Colonic mucosa (tissue), 4 donors: Measurements from ENCODE around the gene ADCY4. TPM values are rescaled to one million over a fixed set of nuclear protein-coding genes. Genes with fewer than 3 reads are reported as not detected.

Source experiments
- DNase-seq: peaks from one replicate; pipeline ENCODE4 v3.0.0-alpha.2; 2020
- H3K27ac ChIP-seq: fragments of 200-600 bp; one replicate; pipeline ENCODE4 v1.8.0; 2021
- H3K27me3 ChIP-seq: fragments of 200-600 bp; one replicate; pipeline ENCODE4 v1.8.0; 2021
- H3K36me3 ChIP-seq: fragments of 200-600 bp; one replicate; pipeline ENCODE4 v1.8.0; 2021
- H3K4me1 ChIP-seq: fragments of 200-600 bp; one replicate; pipeline ENCODE4 v1.8.0; 2021; ENCODE audit warnings: mild to moderate bottlenecking
- H3K4me3 ChIP-seq: fragments of 200-600 bp; one replicate; pipeline ENCODE4 v1.8.0; 2021
- H3K9ac ChIP-seq, 2 donors: one replicate each; pipeline ENCODE4 v1.7.0; 2013; ENCODE audit warnings: control low read depth in 2 of 2, low read depth in 2 of 2, low read length in 2 of 2
- H3K9me3 ChIP-seq: fragments of 200-600 bp; one replicate; pipeline ENCODE4 v1.8.0; 2021
- CTCF ChIP-seq: fragments of 200-600 bp; IDR thresholded peaks from one replicate; pipeline ENCODE4 v1.8.0; 2022; ENCODE audit warnings: antibody characterized with exemption, mild to moderate bottlenecking
- intact Hi-C: fragments of 100-400 bp; cut with DNase I; formaldehyde crosslinking; loops from one replicate; pipeline ENCODE4 v1.14.1; 2022
- total RNA-seq, 2 donors: library from RNA; stranded (reverse); fragmentation: NEBNext Ultra II Directional in 1 of 2; extraction: Animal tissue kit (Norgen Biotek cat#: 25700) in 1 of 2; gene quantifications; one replicate each; pipeline ENCODE4 v1.2.1, GENCODE V29; 2021
- donor health status: healthy.
- donor health status: DM: no; HTN: no; CAD: no.
- donor health status: DM: no; HTN: no; CAD: no.

Gene ADCY4
- total RNA-seq, 2 donors from 2014 or later, result 6.7 to 10.2 TPM

GRCh38 chr14:24366413-24366720 lies 31.5 kb upstream of the ADCY4 start:
- Histone ChIP-seq H3K4me1 (peaks cover 9% of the 10 kb centered on the region), H3K4me3 (peak overlapping the region; percentile 42), H3K9ac (peak overlapping the region; percentile 32 to 89), H3K9me3 (no peaks in the 10 kb centered on the region), H3K36me3 (no peaks in the 10 kb centered on the region), H3K27ac (peak overlapping the region; percentile 72), H3K27me3 (no peaks in the 10 kb centered on the region)
- no peak for TF ChIP-seq CTCF
- no peak for DNase-seq
- intact Hi-C loops, result loop anchor here (2.0 to 5.0 kb wide), 2 partner anchors 34 to 64 kb away; no protein-coding TSS in a partner anchor

GRCh38 chr14:24365600-24366412 lies 30.9 kb upstream of the ADCY4 start:
- peak overlapping the region; percentile 32 to 89 for H3K9ac ChIP-seq
- H3K36me3 ChIP-seq, result no peaks in the 10 kb centered on the region
- H3K4me3 ChIP-seq, result peak overlapping the region; percentile 42
- H3K4me1 ChIP-seq, result peaks cover 9% of the 10 kb centered on the region
- H3K27me3 ChIP-seq, result no peaks in the 10 kb centered on the region
- no peaks in the 10 kb centered on the region for H3K9me3 ChIP-seq
- peak; percentile 85 for DNase-seq
- H3K27ac ChIP-seq, result peak overlapping the region; percentile 72
- intact Hi-C loops, result loop anchor here (2.0 to 5.0 kb wide), 2 partner anchors 34 to 65 kb away; no protein-coding TSS in a partner anchor
- TF ChIP-seq CTCF, result peak; percentile 80

- H3K27ac ChIP-seq, result no peak overlapping the region
- H3K27me3 ChIP-seq, result no peaks in the 10 kb centered on the region
- H3K4me3 ChIP-seq, result no peak overlapping the region
- intact Hi-C loops, result loop anchor here (5.0 kb wide), 1 partner anchor 33 kb away; no protein-coding TSS in a partner anchor
- H3K9ac ChIP-seq, result peak overlapping the region in 1 of 2 donors; percentile 1
- no peak for DNase-seq
- no peaks in the 10 kb centered on the region for H3K36me3 ChIP-seq
- peaks cover 9% of the 10 kb centered on the region for H3K4me1 ChIP-seq
- TF ChIP-seq CTCF, result no peak
- no peaks in the 10 kb centered on the region for H3K9me3 ChIP-seq
Measured at GRCh38 chr14:24364841-24365240, 30.0 kb upstream of the ADCY4 start.

GRCh38 chr14:24363401-24363800 lies 28.5 kb upstream of the ADCY4 start:
- peaks cover 9% of the 10 kb centered on the region for H3K4me1 ChIP-seq
- no peak for TF ChIP-seq CTCF
- no peak overlapping the region for H3K4me3 ChIP-seq
- H3K27me3 ChIP-seq, result no peaks in the 10 kb centered on the region
- no peak for DNase-seq
- H3K9me3 ChIP-seq, result no peaks in the 10 kb centered on the region
- no peak overlapping the region for H3K9ac ChIP-seq
- H3K27ac ChIP-seq, result no peak overlapping the region
- intact Hi-C loops, result no loop called here
- H3K36me3 ChIP-seq, result no peaks in the 10 kb centered on the region

- Histone ChIP-seq H3K4me1 (peaks cover 9% of the 10 kb centered on the region), H3K9me3 (no peaks in the 10 kb centered on the region), H3K9ac (no peak overlapping the region), H3K27ac (no peak overlapping the region), H3K27me3 (no peaks in the 10 kb centered on the region), H3K4me3 (no peak overlapping the region), H3K36me3 (no peaks in the 10 kb centered on the region)
- no peak for TF ChIP-seq CTCF
- no peak for DNase-seq
- intact Hi-C loops, result no loop called here
Measured at GRCh38 chr14:24362241-24362960, 27.5 kb upstream of the ADCY4 start.
